HCT116 (cell line): Measurements from ENCODE around the gene PROSER3. TPM values are rescaled to one million over a fixed set of nuclear protein-coding genes. Genes with fewer than 3 reads are reported as not detected.

Experiments
- ATAC-seq: fragments of 200-7000 bp; cut with Tn5 transposase; 2 replicates; pipeline ENCODE4 v1.9.1; 2020; ENCODE audit warnings: mild to moderate bottlenecking, moderate library complexity
- BruUV-seq: library from RNA; stranded (reverse); fragments of 400-500 nt; replicated peaks from 2 replicates; lab custom pipeline; 2021; lab: Mats Ljungman, UMichigan
- CTCF ChIA-PET: fragments of 300-600 bp; sonication (Branson Sonifier 250); formaldehyde crosslinking; loops from one replicate; lab custom pipeline; 2021; ENCODE audit warnings: antibody characterized with exemption; lab: Charles Lee
- POLR2A ChIA-PET: fragments of 300-600, 350-600 bp; sonication (Branson Sonifier 250); formaldehyde crosslinking; loops from one replicate; lab custom pipeline; 2021; ENCODE audit warnings: antibody characterized with exemption; lab: Charles Lee
- RAD21 ChIA-PET, 2 experiments: fragments of 300-600 bp; sonication (Branson Sonifier 250); formaldehyde crosslinking; loops; one replicate each; lab custom pipeline; 2023; ENCODE audit warnings: low total read pairs in 2 of 2; ENCODE audit not compliant: uncharacterized antibody in 2 of 2, unreplicated experiment in 2 of 2, low non-redundant PET in 1 of 2; lab: Charles Lee
- DNase-seq: peaks from one replicate; pipeline ENCODE4 v3.0.0-alpha.2; 2010; ENCODE audit warnings: low read depth, low spot score
- H2AFZ ChIP-seq: fragments of 200-600 bp; shearing (Covaris generic), sonication (generic); 2 replicates; pipeline ENCODE4 v1.6.1; 2017; ENCODE audit warnings: low read depth, mixed run types, mixed read lengths, antibody characterized with exemption, low read length; ENCODE audit not compliant: poor library complexity, severe bottlenecking
- H3K27ac ChIP-seq: 2 replicates; pipeline ENCODE4 v1.5.1; 2012; ENCODE audit warnings: low read depth, low read length
- H3K27me3 ChIP-seq: fragments of 200-600 bp; sonication (generic); 2 replicates; pipeline ENCODE4 v1.6.1; 2016; ENCODE audit warnings: mixed run types, low read length, mixed read lengths; ENCODE audit not compliant: insufficient read depth
- H3K36me3 ChIP-seq, 2 experiments: fragments of 200-500 bp in 1 of 2; fragments of 200-600 bp in 1 of 2; sonication (Bioruptor generic) in 1 of 2; sonication (generic) in 1 of 2; 2 replicates each; pipeline versions ENCODE4 v1.5.1 to v1.6.1; 2014 to 2016; ENCODE audit warnings: low read length in 2 of 2, inconsistent platforms in 1 of 2, mixed read lengths in 1 of 2, mixed run types in 1 of 2; ENCODE audit not compliant: insufficient read depth in 2 of 2, control insufficient read depth in 1 of 2
- H3K4me1 ChIP-seq, 2 experiments: fragments of 200-600 bp in 1 of 2; sonication (generic) in 1 of 2; 2 replicates each; pipeline versions ENCODE4 v1.5.1 to v1.6.1; 2012 to 2017; ENCODE audit warnings: low read length in 2 of 2, inconsistent platforms in 1 of 2, mild to moderate bottlenecking in 1 of 2, mixed read lengths in 1 of 2, mixed run types in 1 of 2, moderate library complexity in 1 of 2; ENCODE audit not compliant: insufficient read depth in 2 of 2, control insufficient read depth in 1 of 2
- H3K4me2 ChIP-seq: fragments of 200-600 bp; sonication (generic); 2 replicates; pipeline ENCODE4 v1.6.1; 2017; ENCODE audit warnings: mixed run types, low read length, mixed read lengths
- H3K4me3 ChIP-seq, 2 experiments: fragments of 200-600 bp in 1 of 2; sonication (generic) in 1 of 2; replicated peaks in 1 of 2; 2 replicates each; pipeline ENCODE4 v1.5.1; 2011 to 2016; ENCODE audit warnings: low read length in 2 of 2, control low read depth in 1 of 2, low read depth in 1 of 2, mild to moderate bottlenecking in 1 of 2, mixed read lengths in 1 of 2, mixed run types in 1 of 2
- H3K79me2 ChIP-seq: fragments of 200-600 bp; sonication (generic); 2 replicates; pipeline ENCODE4 v1.6.1; 2017; ENCODE audit warnings: mild to moderate bottlenecking, mixed run types, low read length, moderate library complexity, mixed read lengths; ENCODE audit not compliant: insufficient read depth
- H3K9ac ChIP-seq: fragments of 200-600 bp; sonication (generic); 2 replicates; pipeline ENCODE4 v1.6.1; 2016; ENCODE audit warnings: low read length, mixed read lengths
- H3K9me2 ChIP-seq: fragments of 200-600 bp; sonication (generic), shearing (Covaris generic); 2 replicates; pipeline ENCODE4 v1.6.1; 2017; ENCODE audit warnings: mixed run types, mild to moderate bottlenecking, moderate library complexity; ENCODE audit not compliant: insufficient read depth
- H3K9me3 ChIP-seq, 2 experiments: fragments of 200-500 bp in 1 of 2; fragments of 200-600 bp in 1 of 2; sonication (Bioruptor generic) in 1 of 2; sonication (generic) in 1 of 2; 2 replicates each; pipeline ENCODE4 v1.6.1; 2014 to 2017; ENCODE audit warnings: low read length in 2 of 2, mixed read lengths in 2 of 2, inconsistent platforms in 1 of 2, low read depth in 1 of 2, mild to moderate bottlenecking in 1 of 2, mixed run types in 1 of 2, moderate library complexity in 1 of 2; ENCODE audit not compliant: control insufficient read depth in 1 of 2, insufficient read depth in 1 of 2
- H4K20me1 ChIP-seq: fragments of 200-600 bp; sonication (generic), shearing (Covaris generic); 2 replicates; pipeline ENCODE4 v1.6.1; 2017; ENCODE audit warnings: mixed run types, mild to moderate bottlenecking, moderate library complexity; ENCODE audit not compliant: insufficient read depth
- EZH2 ChIP-seq: fragments of 200-600 bp; sonication (generic); IDR thresholded peaks from 2 replicates; pipeline ENCODE4 v1.6.1; 2017; ENCODE audit warnings: antibody characterized with exemption, mixed run types
- FOSL1 ChIP-seq: IDR thresholded peaks from 2 replicates; pipeline ENCODE4 v1.6.1; 2012; ENCODE audit warnings: low read depth
- SIN3A ChIP-seq: IDR thresholded peaks from 2 replicates; pipeline ENCODE4 v1.6.1; 2012; ENCODE audit warnings: low read depth
- SP1 ChIP-seq: IDR thresholded peaks from 2 replicates; pipeline ENCODE4 v1.6.1; 2012; ENCODE audit warnings: low read depth
- intact Hi-C: fragments of 100-400 bp; cut with micrococcal nuclease; formaldehyde crosslinking; loops from 2 replicates; pipeline ENCODE4 v1.10.0; 2022
- total RNA-seq: library from RNA; stranded (reverse); gene quantifications from one replicate; pipeline ENCODE4 v1.2.1, GENCODE V29; 2021; ENCODE audit not compliant: unreplicated experiment
- TF ChIP-seq, protein P1 (sequence below), 3 experiments: fragments of 200-600 bp in 1 of 3; sonication (generic) in 1 of 3; IDR thresholded peaks in 2 of 3; conservative IDR thresholded peaks in 1 of 3; 2 replicates each; pipeline ENCODE4 v1.5.1; 2012 to 2017; ENCODE audit warnings: low read depth in 2 of 3, low read length in 2 of 3, antibody characterized with exemption in 1 of 3, borderline replicate concordance in 1 of 3, control low read depth in 1 of 3, mild to moderate bottlenecking in 1 of 3, mixed read lengths in 1 of 3, mixed run types in 1 of 3, moderate library complexity in 1 of 3; ENCODE audit not compliant: insufficient read depth in 1 of 3

The PROSER3 gene
- total RNA-seq, 1 experiment from 2014 or later = 42.5 TPM

DNA sequence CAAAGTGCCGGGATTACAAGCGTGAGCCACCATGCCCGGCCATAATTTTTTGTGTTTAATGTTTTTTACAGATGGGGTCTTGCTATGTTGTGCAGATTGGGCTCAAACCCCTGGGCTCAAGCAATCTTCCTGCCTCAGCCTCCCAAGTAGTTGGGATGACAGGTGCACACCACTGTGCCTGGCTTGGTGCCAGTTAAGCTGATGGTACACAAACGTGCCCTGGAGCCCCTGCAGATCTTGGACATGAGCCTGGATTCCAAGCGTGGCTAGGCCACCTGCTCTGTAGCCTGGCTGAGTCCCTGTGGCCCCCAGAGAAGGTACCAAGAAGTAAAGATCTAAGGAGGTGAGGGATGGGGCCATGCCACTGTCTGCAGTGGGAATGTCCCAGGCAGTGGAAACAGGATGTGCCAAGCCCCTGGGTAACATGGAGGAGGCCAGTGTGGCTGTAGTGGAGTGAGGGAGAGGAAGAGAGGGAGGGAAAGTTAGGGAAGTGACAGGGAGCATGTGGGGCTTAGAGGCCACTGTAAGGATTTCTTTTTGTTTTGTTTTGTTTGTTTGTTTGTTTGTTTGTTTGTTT lies 47.6 kb downstream of the PROSER3 start:
- Histone ChIP-seq H3K79me2 (no peaks in the 10 kb centered on the region), H3K9me2 (no peaks in the 10 kb centered on the region), H3K36me3 (no peaks in the 10 kb centered on the region), H3K9me3 (no peaks in the 10 kb centered on the region), H3K27ac (no peak overlapping the region), H3K4me3 (no peak overlapping the region), H3K9ac (no peak overlapping the region), H2AFZ (no peak overlapping the region), H3K4me2 (no peak overlapping the region), H4K20me1 (no peaks in the 10 kb centered on the region), H3K4me1 (no peaks in the 10 kb centered on the region), H3K27me3 (no peaks in the 10 kb centered on the region)
- TF ChIP-seq EZH2 = no peak
- CTCF ChIA-PET = no interaction called here
- ATAC-seq (no peak), DNase-seq (no peak)
- intact Hi-C loops = no loop called here
- no TSS peak for BruUV-seq
- RAD21 ChIA-PET = no interaction called here
- POLR2A ChIA-PET = no interaction called here

DNA sequence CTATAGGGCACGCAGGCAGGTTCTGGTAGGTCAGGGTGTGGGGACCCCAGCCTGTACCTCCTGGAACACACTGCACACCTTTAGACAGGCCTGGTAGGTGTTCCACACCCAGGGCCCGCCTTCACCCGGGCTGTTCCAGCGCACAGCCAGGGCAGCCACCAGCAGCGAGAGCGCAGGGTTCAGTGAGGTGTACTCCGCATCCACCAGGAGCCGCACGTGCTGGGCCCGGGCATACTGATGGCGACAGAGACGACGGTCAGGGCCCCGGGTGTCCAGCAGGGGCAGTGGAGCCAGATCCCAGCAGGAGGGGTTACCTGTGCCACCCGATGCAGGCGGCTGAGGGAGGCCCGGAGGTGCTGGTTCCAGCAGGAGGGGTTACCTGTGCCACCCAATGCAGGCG lies 48.6 kb downstream of the PROSER3 start:
- DNase-seq = no peak
- TF ChIP-seq, protein P1, sequence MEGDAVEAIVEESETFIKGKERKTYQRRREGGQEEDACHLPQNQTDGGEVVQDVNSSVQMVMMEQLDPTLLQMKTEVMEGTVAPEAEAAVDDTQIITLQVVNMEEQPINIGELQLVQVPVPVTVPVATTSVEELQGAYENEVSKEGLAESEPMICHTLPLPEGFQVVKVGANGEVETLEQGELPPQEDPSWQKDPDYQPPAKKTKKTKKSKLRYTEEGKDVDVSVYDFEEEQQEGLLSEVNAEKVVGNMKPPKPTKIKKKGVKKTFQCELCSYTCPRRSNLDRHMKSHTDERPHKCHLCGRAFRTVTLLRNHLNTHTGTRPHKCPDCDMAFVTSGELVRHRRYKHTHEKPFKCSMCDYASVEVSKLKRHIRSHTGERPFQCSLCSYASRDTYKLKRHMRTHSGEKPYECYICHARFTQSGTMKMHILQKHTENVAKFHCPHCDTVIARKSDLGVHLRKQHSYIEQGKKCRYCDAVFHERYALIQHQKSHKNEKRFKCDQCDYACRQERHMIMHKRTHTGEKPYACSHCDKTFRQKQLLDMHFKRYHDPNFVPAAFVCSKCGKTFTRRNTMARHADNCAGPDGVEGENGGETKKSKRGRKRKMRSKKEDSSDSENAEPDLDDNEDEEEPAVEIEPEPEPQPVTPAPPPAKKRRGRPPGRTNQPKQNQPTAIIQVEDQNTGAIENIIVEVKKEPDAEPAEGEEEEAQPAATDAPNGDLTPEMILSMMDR (IDR thresholded peaks at IDR 0.05 in 2 of 3, conservative IDR thresholded peaks at IDR 0.05 in 1 of 3; ENCODE audit: borderline replicate concordance in 1 of 3, insufficient read depth in 1 of 3, low read depth in 2 of 3, low read length in 2 of 3) = peak in 1 of 3 experiments; percentile 19; a peak in 1 of 6 replicates
- TF ChIP-seq SP1 = no peak
- no peak for TF ChIP-seq FOSL1
- no peak for TF ChIP-seq SIN3A
- TF ChIP-seq, all 23 proteins: peak for 1
- H3K27ac ChIP-seq = no peak overlapping the region
- peak; percentile 61; the same call in 1 of the 2 replicates for ATAC-seq
- H3K9me3 ChIP-seq = no peaks in the 10 kb centered on the region
- H3K4me3 ChIP-seq = no peak overlapping the region
- H4K20me1 ChIP-seq = no peaks in the 10 kb centered on the region
- BruUV-seq = no TSS peak
- intact Hi-C loops = no loop called here
- no peak overlapping the region for H2AFZ ChIP-seq
- no peak overlapping the region for H3K4me2 ChIP-seq
- H3K4me1 ChIP-seq = no peaks in the 10 kb centered on the region
- H3K27me3 ChIP-seq = no peaks in the 10 kb centered on the region
- POLR2A ChIA-PET = no interaction called here
- H3K36me3 ChIP-seq = no peaks in the 10 kb centered on the region
- CTCF ChIA-PET = no interaction called here
- H3K9ac ChIP-seq = no peak overlapping the region
- RAD21 ChIA-PET = no interaction called here
- no peaks in the 10 kb centered on the region for H3K9me2 ChIP-seq
- no peaks in the 10 kb centered on the region for H3K79me2 ChIP-seq
